GM12878 (cell line): ENCODE results near the gene RPS6KA5.

Experiments used
- DPF2 ChIP-seq: fragments of 450-650 bp; IDR thresholded peaks from 2 replicates; pipeline ENCODE4 v1.6.1; 2017; ENCODE audit warnings: mild to moderate bottlenecking
- ETV6 ChIP-seq, 2 experiments: fragments of 450-650 bp in 1 of 2; IDR thresholded peaks in 1 of 2; conservative IDR thresholded peaks in 1 of 2; 2 replicates each; pipeline ENCODE4 v1.6.1; 2014; ENCODE audit warnings: antibody characterized with exemption in 1 of 2, borderline replicate concordance in 1 of 2, low read depth in 1 of 2, mild to moderate bottlenecking in 1 of 2, moderate library complexity in 1 of 2
- POLR2AphosphoS5 ChIP-seq: IDR thresholded peaks from 2 replicates; pipeline ENCODE4 v1.6.1; 2011; ENCODE audit warnings: mild to moderate bottlenecking, low read length, inconsistent platforms
- TF ChIP-seq, protein P1 (sequence below): fragments of 450-650 bp; IDR thresholded peaks from 2 replicates; pipeline ENCODE4 v1.6.1; 2016; ENCODE audit warnings: mild to moderate bottlenecking
- TF ChIP-seq, protein P2 (sequence below): IDR thresholded peaks from 2 replicates; pipeline ENCODE4 v1.6.1; 2012; ENCODE audit warnings: improper control_type of control experiment, low read depth, low read length; ENCODE audit not compliant: insufficient replicate concordance

DNA sequence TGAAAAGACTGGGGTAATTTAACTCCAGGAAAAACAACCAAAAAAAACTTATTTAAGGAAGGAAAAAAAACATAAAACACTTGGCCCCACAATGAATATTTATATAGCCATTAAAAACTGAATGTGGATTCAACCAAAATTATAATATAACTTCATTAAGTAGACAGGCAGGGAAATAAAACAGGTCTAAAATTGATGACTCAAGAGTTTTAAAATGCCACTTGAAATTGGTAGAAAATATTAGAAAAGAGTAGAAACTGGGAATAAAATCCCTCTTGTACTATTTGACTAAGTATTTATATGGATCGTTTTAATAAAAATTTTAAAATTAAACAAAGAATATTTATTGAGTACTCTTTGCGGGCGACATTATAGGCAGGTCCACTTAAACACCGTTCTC, 28.8 kb downstream of the RPS6KA5 start:
- TF ChIP-seq, protein P1, sequence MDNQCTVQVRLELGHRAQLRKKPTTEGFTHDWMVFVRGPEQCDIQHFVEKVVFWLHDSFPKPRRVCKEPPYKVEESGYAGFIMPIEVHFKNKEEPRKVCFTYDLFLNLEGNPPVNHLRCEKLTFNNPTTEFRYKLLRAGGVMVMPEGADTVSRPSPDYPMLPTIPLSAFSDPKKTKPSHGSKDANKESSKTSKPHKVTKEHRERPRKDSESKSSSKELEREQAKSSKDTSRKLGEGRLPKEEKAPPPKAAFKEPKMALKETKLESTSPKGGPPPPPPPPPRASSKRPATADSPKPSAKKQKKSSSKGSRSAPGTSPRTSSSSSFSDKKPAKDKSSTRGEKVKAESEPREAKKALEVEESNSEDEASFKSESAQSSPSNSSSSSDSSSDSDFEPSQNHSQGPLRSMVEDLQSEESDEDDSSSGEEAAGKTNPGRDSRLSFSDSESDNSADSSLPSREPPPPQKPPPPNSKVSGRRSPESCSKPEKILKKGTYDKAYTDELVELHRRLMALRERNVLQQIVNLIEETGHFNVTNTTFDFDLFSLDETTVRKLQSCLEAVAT, result no peak
- TF ChIP-seq, protein P2, sequence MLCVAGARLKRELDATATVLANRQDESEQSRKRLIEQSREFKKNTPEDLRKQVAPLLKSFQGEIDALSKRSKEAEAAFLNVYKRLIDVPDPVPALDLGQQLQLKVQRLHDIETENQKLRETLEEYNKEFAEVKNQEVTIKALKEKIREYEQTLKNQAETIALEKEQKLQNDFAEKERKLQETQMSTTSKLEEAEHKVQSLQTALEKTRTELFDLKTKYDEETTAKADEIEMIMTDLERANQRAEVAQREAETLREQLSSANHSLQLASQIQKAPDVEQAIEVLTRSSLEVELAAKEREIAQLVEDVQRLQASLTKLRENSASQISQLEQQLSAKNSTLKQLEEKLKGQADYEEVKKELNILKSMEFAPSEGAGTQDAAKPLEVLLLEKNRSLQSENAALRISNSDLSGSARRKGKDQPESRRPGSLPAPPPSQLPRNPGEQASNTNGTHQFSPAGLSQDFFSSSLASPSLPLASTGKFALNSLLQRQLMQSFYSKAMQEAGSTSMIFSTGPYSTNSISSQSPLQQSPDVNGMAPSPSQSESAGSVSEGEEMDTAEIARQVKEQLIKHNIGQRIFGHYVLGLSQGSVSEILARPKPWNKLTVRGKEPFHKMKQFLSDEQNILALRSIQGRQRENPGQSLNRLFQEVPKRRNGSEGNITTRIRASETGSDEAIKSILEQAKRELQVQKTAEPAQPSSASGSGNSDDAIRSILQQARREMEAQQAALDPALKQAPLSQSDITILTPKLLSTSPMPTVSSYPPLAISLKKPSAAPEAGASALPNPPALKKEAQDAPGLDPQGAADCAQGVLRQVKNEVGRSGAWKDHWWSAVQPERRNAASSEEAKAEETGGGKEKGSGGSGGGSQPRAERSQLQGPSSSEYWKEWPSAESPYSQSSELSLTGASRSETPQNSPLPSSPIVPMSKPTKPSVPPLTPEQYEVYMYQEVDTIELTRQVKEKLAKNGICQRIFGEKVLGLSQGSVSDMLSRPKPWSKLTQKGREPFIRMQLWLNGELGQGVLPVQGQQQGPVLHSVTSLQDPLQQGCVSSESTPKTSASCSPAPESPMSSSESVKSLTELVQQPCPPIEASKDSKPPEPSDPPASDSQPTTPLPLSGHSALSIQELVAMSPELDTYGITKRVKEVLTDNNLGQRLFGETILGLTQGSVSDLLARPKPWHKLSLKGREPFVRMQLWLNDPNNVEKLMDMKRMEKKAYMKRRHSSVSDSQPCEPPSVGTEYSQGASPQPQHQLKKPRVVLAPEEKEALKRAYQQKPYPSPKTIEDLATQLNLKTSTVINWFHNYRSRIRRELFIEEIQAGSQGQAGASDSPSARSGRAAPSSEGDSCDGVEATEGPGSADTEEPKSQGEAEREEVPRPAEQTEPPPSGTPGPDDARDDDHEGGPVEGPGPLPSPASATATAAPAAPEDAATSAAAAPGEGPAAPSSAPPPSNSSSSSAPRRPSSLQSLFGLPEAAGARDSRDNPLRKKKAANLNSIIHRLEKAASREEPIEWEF, result no peak
- TF ChIP-seq POLR2AphosphoS5, result no peak
- no peak for TF ChIP-seq ETV6 (conservative IDR thresholded peaks at IDR 0.05 in 1 of 2, IDR thresholded peaks at IDR 0.05 in 1 of 2; ENCODE audit: borderline replicate concordance in 1 of 2, low read depth in 1 of 2)
- TF ChIP-seq DPF2, result no peak
